SH-SY5Y (cell line): ENCODE data around the gene ATIC.

Experiments used
- GATA2 ChIP-seq: IDR thresholded peaks from 2 replicates; pipeline ENCODE4 v1.6.1; 2011; ENCODE audit warnings: mild to moderate bottlenecking, low read depth, low read length
- GATA3 ChIP-seq: IDR thresholded peaks from 2 replicates; pipeline ENCODE4 v1.6.1; 2011; ENCODE audit warnings: low read depth, mild to moderate bottlenecking, low read length, moderate library complexity

DNA sequence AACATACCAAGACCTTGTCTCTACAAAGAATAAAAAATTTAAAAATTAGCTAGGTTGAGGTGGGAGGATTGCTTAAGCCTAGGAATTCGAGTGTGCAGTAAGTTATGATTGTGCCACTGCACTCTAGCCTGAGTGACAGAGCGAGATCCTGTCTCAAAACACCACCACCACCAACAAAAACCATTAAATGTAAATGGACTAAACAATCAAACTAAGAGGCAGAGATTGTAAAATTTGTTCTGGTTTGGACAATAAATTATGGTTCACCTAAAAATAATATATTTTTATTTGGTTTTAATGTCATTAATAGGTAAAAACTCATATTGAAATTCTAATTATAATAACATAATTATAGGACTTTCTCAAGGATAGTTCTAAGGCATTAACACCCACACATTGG is 9.9 kb upstream of the ATIC start:
- TF ChIP-seq GATA3 (no peak), GATA2 (no peak)
